GM18507 (cell line): Measurements from ENCODE around the gene SYNJ2.

Experiments
- DNase-seq: peaks from one replicate; pipeline ENCODE4 v3.0.0; 2011; ENCODE audit warnings: low read depth; ENCODE audit not compliant: insufficient read length; ENCODE audit errors: extremely low spot score
- FAIRE-seq: peaks from 2 replicates; lab custom pipeline; 2011; peaks lifted over from hg19 to GRCh38; lab: Jason Lieb, UNC

Gene SYNJ2

DNA sequence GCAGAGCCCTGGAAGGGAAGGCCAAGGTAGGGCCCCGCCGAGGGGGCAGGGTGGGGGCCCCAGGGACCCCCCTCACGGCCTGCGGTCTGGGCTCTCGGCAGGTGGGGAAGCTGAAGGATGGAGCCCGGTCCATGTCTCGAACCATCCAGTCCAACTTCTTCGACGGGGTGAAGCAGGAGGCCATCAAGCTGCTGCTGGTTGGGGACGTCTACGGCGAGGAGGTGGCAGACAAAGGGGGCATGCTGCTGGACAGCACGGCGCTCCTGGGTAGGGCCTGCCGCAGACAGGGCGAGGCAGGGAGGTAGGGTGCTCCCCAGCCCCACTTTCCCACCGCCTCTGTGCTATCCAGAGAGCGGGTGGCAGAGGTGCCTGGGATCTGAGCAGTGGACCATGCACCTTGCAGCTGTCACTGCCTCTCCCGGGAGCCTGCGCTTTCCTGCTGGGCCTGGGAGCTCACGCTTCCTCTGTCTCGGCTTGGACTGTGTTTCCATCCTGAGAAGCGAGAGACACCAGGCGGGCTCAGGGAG, 83.1 kb downstream of the SYNJ2 start:
- DNase-seq (no peak), FAIRE-seq (no peak)

DNA sequence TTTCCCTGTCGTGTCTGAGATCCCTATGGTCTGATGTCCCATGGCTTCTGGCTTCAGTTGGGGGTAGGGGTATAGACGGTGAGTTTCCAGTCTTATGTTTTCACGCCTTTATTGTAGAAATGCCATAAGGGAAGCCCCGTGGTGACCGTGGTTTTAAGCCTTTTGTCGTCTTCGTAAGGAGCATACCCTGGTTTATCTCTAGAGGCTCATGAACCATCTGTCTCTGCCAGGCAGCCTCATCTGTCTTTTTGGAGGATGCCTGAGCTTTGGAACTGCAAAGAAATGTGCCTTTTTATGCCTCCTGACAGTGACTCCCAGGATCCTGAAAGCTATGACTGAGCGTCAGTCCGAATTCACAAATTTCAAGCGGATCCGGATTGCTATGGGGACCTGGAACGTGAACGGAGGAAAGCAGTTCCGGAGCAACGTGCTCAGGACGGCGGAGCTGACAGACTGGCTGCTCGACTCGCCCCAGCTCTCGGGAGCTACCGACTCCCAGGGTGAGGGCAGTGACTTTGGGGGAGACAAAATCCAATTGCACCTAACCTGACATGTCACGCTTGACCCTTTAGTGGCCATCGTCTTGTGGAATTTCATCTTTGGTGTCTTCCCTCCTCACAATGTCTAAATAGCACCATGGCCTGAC, 84.6 kb downstream of the SYNJ2 start:
- DNase-seq: no peak
- FAIRE-seq: no peak

DNA sequence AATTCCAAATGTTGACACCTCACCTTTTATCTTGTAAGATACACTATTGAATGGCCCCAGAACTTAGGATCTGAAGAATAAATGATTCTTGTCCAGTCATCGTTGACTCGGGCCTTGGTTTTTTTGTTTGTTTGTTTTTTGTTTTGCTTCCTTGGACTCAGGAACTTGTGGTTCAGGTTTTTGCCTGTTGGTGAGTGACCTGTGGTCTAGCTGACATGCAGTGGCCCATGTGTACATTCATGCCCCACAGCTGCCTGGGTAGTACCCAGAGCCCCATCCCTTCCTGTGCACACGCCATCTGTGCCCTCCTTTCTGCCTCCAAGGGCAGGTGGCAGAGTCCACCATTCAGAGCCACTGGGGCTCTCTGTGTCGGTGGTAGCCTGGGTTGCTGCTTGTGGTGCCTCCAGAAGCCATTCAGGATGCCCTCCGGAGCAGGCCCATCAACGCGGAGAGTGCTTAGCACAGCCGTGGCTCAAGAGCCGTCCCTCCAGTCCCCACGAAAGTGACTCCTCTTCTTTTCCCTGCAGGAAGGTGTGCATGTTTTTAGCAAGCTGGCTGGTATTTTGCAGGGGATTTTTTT, 85.9 kb downstream of the SYNJ2 start:
- DNase-seq (no peak), FAIRE-seq (no peak)

- FAIRE-seq: no peak
- no peak for DNase-seq
Measured at GRCh38 chr6:158068156-158068892, 86.7 kb downstream of the SYNJ2 start.

DNA sequence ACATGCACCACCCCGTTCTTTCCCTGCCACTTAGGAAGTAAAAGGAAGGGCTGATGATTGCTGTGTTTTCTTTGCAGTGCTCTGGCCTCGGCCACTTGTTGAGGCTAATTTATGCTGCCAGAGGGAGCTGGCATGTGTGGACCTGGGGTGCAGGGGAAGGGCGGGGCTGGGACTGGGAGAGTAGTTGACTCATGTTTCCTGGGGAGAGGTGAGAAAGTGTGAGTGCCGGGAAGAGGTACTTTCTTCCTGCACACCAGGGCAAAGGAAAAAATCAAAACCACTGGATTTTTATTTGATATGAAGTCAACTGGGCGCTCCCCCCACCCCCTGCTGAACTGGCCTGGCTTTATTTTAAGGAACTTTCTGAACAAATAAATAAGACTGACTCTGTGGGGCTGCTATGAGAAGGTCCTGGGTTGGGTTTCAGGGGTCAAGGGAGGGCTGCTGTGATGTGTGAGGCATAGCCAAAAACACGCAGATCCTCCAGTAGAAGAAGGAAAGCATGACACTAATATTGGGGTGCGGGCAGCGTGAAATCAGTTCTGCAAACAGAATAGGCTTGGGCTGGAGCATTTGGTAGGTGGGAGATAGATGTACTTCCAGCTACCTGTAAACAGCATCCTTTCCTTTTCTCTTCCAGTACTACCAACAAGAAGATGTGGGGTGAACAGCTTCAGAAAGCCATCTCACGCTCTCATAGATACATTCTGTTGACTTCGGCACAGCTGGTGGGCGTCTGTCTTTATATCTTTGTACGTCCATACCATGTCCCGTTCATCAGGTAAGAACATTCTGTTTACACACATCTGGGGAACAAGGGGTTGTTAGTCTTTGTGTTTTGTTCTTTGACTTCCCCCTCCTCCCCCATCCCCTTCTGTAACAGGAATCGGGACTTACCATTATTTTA, 87.5 kb downstream of the SYNJ2 start:
- DNase-seq: no peak
- FAIRE-seq: no peak

GRCh38 chr6:158069800-158070195, 88.1 kb downstream of the SYNJ2 start:
- DNase-seq (no peak), FAIRE-seq (no peak)

DNA sequence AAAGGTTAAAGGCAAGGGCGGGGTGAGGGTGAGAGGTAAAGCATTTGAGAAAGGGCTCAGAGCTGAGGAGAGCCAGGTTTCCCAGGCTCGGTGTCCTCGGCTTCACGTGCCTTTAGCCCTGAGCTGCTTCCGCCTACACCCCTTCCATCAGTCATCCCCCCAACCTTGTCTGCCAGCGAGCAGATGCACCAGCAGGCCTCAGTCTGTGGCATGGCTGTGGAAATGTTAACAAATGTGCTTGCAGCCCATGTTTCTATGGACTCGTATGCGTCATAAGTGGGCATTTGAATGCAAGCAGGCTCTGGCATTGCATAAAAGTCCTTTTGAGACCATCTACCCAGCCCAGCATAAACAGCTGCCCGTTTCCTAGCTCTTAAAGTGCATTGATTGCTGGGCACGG, 88.8 kb downstream of the SYNJ2 start:
- no peak for DNase-seq
- no peak for FAIRE-seq

DNA sequence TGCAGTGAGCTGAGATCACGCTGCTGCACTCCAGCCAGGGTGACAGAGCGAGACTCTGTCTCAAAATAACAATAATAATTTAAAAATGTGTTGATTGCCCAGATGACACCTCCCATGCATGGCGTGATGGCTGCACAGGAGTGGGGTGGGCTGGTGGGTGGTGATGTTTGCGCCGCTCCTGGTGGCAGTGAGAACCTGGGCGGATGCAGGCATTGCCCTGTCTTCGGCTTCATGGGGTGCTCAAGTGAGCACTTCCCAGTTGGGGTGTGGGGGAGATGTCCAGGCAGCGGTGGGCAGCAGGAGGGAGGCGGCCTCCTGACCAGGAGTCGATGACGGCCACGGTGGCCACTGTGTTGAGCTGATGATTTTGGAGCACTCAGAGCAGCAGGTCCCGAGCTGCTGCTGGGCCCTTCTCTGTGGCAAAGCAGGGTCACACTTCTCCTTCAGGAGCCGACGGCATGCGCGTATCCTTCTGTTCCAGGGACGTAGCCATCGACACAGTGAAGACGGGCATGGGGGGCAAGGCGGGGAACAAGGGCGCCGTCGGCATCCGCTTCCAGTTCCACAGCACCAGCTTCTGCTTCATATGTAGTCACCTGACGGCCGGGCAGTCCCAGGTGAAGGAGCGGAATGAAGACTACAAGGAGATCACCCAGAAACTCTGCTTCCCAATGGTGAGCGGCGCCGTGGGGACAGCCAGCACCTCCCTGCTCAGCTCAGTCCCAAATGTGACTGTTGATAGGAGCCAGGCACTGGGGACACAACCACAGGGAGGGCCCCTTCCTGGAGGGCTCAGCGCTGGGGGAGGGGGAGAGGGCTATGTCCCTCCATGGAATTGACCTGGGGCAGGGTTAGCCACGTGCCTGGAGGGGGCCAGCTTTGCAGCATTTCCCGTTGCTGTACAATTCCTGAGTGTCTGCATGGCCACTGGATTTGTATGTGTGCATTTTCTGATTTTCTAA, 89.7 kb downstream of the SYNJ2 start:
- DNase-seq: no peak
- FAIRE-seq: no peak

- DNase-seq: peak; percentile 64
- peak; percentile 89 for FAIRE-seq
Measured at GRCh38 chr6:158072083-158072721, 90.5 kb downstream of the SYNJ2 start.

GRCh38 chr6:158073776-158074175, 92.1 kb downstream of the SYNJ2 start:
- no peak for FAIRE-seq

DNA sequence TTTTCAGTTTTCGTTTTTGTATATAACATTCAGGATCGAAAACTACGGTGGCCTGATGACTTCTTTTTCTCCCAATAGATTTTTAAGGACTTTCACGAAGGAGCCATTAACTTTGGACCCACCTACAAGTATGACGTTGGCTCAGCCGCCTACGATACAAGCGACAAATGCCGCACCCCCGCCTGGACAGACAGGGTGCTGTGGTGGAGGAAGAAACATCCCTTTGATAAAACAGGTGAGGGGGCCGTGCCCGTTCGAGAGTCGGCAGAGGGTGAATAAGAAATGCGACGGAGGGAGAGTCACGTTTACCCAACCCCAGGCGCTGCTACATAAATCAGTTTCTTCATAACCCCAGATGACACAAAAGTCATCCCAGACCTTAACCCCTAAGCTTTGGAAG, 94.9 kb downstream of the SYNJ2 start:
- FAIRE-seq (no peak), DNase-seq (no peak)

More at GRCh38 chr6:158073776-158074175, 92.1 kb downstream of the SYNJ2 start:
- no peak for DNase-seq

- DNase-seq (no peak), FAIRE-seq (no peak)
Measured at GRCh38 chr6:158077676-158078075, 96.0 kb downstream of the SYNJ2 start.

DNA sequence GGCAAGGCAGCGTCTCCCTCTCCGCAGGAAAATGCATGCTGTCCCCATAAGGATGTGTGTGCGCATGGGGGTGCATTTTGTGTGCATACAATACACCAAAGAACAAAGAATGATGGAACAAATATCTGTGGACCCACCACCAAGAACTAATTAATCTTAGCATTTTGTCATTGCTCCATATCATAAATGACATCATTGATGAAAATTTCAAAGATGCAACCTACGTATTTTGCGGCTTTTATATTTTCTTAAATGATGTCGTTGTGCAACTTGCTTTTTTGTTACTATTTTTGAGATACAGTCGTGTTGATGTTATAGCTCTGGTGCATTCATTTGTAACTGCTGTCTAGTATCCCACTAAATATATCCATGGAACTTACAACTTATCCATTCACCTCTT, 96.7 kb downstream of the SYNJ2 start:
- no peak for DNase-seq
- FAIRE-seq: no peak

DNA sequence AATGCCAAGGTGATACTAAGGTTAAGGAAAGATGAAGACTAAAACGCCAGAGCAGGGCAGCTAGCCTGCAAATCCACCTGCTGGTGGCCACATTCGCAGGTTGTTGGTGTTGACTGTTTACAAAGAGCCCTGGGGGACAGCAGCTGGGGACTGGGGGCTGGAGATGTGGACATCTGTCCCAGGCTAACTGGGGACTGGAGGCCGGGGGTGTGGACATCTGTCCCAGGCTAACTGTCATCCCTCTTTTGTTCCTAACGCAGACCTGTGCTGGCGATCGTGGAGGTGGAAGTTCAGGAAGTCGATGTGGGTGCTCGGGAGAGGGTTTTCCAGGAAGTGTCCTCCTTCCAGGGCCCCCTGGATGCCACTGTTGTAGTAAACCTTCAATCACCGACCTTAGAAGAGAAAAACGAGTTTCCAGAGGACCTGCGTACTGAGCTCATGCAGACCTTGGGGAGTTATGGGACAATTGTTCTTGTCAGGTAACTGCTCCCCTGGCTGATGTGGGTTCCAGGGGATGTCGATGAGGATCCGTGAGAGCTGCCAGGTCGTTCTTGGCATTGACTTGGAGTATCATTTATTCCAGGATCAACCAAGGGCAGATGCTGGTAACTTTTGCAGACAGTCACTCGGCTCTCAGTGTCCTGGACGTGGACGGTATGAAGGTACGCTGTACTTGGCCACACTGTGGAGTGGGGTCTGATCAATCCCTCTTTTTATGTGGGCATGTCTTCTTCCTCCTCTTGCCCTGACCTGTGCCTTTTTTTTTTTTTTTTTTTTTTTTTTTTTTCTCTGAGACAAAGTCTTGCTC, 99.4 kb downstream of the SYNJ2 start:
- DNase-seq: no peak
- FAIRE-seq: no peak

DNA sequence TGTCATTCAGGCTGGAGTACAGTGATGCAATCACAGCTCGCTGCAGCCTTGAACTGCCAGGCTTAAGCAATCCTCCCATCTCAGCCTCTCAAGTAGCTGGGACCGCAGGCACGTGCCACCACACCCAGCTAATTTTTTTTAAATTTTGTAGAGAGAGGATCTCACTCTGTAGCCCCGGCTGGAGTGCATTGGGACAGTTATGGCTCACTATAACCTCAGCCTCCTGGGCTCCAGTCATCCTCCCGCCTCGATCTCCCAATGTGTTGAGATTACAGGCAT, 99.9 kb downstream of the SYNJ2 start:
- FAIRE-seq (no peak), DNase-seq (no peak)

- FAIRE-seq (no peak), DNase-seq (no peak)
Measured at GRCh38 chr6:158083455-158084325, 102.0 kb downstream of the SYNJ2 start.
